HG02840 (cell line): ENCODE measurements around the gene SPINK4.

ENCODE experiments used
- ATAC-seq: cut with Tn5 transposase; IDR thresholded peaks from one replicate; pipeline ENCODE4 v1.9.1; 2021; ENCODE audit warnings: mild to moderate bottlenecking, moderate library complexity, moderate number of reproducible peaks; ENCODE audit not compliant: unreplicated experiment, low FRiP score

The SPINK4 gene, protein sequence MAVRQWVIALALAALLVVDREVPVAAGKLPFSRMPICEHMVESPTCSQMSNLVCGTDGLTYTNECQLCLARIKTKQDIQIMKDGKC

DNA sequence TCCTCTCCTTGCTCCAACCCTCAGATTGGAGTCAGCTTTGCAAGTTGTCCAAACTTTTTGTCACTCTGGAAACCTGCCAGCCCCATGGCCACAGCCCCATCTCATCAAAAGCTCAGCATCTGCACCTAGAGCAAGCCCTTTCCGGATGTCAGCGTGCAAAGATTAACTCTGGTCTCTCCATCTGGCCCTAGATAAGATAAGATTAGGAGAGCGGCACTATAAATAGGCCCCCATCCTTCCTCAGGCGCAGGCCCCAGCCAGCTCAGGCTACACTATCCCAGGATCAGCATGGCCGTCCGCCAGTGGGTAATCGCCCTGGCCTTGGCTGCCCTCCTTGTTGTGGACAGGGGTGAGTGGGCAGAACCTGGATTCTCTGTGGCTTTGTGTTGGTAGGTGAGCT lies at the start of gene SPINK4:
Gene SPINK4, plus strand, starts transcription at position 247 of the 400 bp plus-strand sequence. Its CDS starts 42 bp downstream, at position 289.
- ATAC-seq = no peak

DNA sequence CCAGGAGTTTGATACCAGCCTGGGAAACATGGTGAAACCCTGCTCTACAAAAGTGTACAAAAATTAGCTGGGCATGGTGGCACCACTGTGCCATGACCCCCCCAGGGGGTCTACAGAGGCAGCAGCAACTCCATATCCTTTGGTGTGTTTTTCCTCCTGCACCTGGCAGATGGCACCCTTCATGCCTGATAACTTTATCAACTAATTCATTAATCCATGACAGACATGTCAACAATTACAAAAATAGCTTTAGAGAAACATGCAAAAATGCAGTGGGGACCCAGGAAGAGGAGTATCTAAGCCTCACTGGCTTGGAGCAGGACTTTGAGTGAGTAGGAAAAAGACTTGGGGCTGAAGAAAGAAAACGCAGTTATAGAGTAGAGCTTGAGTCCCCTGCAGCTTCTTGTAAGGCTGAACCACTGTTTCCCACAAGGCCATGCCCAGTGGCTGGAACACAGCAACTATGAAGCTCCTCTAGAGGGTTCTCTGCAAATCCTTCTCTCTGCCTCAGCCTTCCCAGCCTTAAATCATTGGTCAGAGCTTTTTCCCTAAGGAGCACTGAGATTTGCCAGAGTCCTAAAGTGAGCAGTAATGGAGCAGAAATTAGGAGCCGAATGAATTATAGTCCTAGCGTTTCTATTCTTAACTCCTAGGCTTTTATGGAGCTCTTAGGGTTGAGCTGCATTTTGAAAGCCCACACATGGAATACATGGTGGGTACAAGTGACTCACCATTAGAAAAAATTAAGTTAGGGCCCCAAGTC lies 47.3 kb upstream of the SPINK4 start:
- ATAC-seq = no peak

DNA sequence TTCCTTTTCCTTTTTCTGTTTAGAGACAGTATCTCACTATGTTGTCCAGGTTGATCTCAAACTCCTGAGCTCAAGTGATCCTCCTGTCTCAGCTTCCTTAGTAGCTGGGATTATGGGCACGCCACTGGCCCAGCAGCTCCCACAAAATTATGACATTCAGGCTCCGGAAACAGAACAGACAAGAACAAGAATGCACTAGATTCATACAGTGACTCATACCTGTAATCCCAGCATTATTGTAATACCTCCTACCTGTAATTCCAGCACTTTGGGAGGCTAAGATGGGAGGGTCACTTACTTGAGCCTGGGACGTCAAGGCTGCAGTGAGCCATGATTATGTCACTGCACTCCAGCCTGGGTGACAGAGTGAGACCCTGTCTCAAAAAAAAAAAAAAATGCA lies 46.1 kb upstream of the SPINK4 start:
- no peak for ATAC-seq

DNA sequence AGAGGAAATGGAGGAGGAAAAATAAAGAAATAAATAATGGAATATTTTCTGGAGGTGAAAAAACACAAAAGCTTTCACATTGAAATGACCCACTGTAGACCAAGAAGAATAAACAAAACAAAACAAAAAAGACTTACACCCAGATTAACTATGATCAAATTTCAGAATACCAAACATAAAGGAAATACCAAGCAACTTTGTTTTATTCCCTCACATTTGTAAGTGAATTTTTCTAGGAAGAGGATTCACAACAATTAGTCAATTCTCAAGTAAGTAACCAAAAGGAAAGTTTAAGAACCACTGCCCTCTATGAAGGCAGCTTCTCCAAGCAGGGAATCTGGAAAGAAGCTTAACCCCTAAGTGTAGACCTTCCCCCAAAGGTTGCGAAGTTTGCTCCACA lies 43.2 kb upstream of the SPINK4 start:
- ATAC-seq = no peak

DNA sequence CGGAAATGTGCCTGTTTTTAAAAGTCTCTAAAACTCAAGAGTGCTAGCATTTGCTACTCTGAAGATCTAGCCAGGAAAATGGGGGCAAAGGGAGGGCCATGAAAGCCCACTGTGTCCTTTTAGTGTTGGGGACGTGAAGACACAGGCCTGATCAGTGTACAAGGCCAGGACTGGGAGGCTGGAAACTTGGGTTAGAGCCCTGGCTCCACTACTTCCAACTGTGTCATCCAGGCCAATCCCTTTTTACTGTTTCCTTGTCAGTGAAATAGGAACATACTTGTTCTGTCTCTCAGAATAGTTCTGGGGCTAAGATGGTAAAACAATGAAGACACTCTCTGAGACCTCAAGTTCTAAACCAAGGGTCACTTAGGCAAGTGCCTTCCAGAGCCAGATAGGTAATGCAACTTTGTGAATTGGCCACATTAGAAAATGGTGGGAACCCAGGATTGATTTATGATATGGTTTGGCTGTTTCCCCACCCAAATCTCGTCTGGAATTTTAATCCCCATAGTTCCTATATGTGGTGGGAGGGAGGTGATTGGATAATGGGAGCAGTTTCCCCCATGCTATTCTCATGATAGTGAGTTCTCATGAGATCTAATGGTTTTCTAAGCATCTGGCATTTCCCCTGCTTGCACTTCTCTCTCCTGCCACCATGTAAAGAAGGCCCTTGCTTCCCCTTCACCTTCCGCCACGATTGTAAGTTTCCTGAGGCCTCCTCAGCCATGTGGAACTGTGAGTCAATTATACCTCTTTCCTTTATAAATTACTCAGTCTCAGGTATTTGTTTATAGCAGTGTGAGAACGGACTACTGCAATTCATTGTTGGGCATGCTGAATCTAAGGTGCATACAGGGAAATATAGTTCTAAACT lies 42.5 kb upstream of the SPINK4 start:
- ATAC-seq = no peak

DNA sequence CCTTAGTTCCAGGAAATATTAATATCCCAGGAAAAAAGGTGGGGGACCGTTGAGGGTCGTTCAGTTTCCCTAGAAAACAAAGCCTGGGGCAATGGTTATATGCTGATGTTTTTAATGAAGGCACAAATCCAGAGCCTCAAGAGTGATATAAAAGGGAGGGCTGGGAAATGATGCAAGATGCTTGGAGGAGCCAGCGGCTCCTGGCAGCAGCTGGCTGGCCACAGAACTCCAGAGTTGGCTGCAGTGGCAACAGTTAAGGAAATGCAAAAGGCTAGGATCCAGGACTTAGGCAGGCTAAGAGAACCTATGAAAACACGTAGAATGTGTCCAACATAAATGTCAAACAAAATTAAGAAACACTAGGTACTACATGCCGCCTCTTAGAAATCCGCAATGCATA lies 41.8 kb upstream of the SPINK4 start:
- no peak for ATAC-seq

DNA sequence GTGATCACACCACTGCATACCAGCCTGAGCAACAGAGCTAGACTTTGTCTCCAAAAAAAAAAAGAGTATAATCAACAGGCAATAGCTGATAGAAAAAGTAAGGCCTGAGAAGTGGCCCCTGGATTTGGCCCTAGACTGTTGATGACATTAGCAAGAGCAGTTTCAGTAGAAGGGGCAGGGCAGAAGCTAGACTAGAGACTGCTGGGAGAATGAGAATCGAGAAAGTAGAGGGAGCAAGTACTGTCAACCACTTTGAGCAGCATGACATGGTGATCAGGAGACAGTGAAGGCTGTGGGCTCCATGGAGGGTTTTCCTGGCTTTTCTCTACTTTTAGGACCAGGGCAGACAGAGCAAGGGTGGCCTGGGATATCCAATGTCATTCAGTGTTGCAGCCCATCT lies 37.9 kb upstream of the SPINK4 start:
- peak; percentile 19 for ATAC-seq

DNA sequence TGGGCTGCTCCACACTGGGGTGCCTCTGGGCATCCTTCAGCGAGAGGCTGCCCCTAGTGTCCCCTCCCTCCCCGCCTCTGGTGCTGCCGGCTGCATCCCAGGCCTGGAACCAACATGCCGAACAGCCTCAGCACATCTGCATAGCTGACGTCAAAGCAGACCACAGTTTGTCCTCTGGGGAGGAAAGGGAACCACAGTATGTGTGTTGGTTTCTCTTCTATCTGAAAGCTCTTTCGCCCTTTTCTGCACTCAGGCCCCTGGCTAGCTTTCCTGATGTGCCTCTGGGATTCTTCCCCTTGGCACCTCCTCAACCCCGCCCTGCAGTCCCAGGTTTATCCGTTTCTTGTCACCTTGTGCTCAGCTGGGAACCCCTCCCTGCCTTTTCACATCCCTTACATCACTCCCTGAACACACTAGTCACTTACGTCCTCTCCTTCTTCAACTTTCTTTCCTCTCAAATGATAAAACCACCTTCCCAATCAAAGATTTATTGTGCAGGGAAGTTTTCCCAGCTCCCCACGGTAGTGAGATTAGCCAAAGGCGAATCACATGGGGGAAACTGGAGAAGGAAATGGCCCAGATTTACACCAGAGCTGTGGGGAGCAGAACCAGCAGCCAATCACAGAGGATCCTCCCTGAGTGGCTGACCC lies 37.3 kb upstream of the SPINK4 start:
- ATAC-seq = peak; percentile 99

DNA sequence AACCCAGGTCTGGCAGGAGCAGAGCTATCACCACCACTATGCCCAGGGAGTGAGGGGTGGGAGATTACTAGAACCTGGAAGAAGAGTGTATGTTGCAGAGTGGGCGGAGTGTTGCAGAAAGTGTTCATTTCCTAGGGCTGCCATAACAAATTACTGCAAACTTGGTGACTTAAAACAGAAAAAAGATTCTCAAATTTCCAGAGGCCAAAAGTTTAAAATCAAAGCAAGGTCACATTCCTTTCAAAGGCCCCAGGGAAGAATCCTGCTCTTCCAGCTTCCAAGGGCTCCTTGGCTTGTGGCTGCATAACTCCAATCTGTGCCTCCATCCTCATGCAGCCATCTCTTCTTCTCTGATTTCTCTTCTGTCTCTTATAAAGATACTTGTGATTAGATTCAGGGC lies 30.6 kb upstream of the SPINK4 start:
- ATAC-seq = no peak

DNA sequence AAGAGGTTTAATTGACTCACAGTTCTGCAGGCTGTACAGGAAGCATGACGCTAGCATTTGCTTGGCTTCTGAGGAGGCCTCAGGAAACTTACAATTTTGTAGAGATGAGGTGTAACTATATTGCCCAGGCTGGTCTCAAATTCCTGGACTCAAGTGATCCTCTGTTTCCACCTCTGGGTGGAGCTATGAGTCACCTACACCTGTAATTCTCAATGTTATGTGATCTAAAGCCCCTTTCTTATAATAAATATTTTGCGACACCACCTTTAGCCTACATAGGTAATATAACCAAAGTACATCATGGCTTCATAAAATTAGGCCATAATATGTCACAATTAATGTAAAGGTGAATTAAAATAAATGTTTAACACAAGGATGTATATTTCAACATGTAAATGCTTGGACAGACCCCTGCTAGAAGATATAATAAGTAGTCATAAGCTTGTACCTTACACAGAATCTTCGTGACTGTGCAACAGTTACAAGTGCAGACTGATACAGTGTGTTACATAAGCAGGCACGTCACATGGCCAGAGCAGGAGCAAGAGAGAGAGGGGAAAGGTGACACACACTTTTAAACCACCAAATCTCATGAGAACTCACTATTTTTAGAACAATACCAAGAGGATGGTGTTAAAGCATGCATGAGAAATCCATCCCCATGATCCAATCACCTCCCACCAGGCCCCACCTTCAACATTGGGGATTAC lies 29.8 kb upstream of the SPINK4 start:
- no peak for ATAC-seq

DNA sequence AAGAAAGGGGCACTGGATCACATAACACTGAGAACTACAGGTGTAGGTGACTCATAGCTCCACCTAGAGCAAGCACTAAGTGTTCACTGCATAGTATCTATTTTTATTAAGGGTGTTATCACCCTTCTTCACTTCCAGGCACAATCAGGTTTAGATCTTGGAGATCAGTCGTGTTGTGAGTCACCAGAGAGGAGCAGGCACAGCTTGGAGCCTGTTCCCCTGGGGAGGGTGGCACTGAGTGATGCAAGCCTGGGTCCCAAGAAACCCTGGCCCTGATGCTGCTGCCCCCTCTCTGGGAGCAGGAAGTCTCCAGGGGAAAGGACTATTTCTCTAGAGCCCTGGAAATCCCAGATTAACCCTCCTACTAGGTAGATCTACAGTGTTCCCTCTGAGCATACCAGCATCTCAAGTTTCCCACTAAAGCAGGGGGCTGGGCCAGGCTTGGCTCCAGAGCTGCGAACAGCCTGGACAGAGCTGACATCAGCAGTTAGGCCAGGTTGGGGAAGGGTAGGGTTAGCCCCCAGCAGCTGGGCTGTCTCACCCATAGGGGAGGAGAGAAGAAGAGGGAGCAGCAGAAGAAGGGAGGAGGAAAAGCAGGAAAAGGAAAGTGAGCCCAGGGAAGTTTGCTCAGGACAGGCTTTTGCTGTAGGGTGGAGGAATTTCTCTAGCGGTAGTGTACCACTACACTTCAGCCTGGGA lies 28.1 kb upstream of the SPINK4 start:
- ATAC-seq = no peak

DNA sequence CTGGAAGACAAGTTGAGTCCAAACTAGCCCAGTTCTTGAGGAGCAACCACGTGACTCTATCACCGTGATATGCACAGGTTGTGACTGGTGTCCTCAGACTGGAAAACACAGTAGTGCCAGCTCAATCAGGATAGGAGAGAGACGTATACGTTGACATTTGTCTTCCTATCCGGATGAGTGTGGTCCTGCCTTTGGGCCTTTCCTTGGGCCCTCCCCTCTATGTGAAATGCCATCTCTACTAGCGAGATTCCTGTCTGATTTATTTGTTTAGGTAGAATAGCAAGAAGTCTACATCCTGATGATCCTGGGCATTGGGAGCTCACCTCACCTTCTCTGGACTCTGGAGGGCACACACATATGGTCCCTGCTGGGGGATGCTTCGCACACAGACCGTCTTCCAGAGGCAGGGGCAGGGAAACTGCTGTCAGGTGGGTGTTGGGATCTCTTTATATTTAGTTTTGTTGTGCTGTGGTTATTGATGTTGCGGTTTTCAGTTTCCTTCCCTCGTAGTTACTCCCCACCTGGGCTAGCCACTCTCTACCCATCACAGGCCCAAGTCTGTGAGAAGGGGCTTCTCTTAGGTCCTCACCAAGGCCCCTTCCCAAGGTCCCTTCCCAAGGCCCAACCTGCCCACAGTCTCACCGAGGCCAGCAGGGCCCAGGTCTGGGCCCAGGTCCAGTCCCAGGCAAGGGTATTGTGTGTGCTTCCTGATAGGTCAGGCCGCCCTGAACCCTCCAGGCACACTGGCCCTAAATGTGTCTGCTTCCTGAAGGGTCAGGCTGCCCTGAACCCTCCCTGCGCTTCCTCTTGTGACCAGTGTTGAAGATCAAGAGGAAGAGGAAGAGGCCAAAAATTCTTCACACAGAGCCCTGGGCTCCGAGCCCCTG lies 19.0 kb upstream of the SPINK4 start:
- no peak for ATAC-seq

DNA sequence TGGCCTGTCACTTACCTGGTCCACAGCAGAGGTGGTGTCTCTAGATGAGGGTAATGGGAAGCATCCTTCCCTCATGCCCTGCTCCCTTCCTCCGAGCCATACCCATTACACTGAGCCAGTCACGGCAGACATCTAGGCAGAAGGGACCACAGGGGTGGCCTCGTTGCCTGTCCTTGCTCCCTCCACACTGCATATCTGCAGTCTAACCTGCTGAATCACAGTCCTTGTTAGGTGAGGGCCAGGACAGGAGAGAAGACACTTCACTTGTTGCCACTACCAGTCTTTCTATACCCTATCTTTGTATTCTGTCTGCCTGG lies 18.4 kb upstream of the SPINK4 start:
- no peak for ATAC-seq

DNA sequence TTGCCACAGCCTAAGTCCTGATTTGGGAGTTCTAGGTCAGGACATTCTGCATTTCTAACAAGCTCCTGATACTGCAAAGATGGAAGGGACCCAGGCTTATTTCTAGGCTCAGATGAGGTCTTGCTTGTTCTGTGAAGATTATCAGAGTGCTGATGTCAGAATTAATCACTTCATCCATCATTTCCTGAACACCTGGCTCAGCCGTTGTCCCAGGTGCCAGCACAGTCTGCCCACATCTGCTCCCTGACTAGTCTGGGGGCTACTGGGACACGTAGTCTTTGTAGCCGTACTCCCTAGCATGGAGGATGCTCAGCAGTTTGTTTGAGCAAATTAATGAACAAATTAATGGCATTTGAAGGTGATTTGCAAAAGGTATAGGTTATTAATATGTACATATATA lies 17.9 kb upstream of the SPINK4 start:
- no peak for ATAC-seq

DNA sequence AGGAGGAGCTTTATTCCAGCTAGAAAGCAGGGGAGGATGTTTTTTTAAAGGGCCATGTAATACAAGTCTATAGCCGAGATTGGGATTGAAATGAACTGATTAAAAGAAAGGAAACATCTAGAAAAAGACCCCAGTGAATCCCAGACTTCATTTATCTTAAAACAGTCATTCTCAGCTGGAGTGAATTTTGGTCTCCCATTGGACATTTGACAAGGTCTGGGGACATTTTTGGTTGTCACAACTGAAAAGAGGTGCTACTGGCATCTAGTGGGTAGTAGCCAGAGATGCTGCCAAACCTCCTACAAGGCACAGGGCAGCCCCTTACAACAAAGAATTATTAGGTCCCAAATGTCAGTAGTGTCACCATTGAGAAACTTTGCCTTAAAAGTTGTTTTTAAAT lies 16.3 kb upstream of the SPINK4 start:
- no peak for ATAC-seq

DNA sequence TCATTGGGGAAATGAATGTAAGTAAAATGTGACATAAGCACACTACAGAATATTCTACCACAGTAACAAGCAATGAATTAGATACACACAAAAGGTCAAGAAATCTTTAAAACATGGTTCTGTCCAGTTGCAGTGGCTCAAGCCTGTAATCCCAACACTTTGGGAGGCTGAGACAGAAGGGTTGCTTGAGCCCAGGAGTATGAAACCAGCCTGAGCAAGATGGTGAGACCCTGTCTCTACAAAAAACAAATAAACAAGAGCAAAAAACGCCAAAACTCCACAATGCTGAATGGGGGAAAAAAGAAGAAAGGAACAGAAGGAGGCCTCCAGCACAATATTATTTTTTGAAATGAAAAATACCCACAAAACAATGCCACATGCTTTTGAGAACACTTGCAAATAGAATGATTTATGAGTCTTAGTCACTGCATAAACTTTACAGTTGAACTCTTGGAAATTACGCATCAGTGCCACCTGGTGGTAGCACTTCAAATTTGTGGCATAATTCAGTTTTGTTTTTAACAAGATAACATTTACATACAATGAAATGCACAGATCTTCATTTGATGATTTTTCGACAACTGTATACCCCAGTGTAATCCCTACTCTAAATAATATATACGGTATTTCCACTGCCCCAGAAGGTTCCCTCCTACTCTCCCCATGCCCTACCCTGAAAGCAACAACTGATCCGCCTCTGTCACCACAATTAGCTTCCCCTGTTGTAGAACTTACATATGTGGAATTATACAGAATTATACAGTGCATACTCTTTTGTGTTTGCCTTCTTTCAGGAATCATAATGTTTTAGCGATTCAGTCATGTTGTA lies 14.4 kb upstream of the SPINK4 start:
- no peak for ATAC-seq

DNA sequence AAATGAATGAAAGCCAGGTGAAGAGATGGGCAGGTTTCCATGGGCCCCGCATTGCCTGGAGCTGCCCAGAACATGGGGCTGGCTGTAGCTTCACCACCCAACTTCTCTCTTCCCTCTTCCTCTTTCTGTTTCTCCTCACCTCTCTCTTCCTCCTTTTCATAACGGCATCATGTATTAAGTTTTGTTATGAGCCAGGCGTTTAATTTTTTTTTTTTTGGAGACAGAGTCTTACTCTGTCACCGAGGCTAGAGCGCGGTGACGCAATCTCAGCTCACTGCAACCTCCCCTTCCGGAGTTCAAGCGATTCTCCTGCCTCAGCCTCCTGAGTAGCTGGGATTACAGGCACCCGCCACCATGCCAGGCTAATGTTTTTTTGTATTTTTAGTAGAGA lies 13.0 kb upstream of the SPINK4 start:
- no peak for ATAC-seq

DNA sequence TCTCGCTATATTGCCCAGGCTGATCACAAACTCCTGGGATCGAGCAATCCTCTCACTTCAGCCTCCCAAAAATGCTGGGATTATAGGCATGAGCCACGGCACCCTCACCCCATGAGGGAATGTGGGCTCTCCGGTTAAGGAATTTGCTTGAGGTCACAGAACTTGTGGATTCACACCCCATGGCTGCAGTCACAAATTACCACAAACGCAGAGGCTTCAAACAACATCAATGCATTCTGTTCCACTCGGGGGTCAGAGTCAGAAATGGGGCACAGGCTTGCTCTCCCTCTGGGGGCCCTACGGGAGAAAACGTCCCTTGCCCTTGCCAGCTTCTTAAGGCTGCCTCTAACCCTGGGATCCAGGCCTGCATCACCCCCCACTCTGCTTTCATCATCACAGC lies 12.2 kb upstream of the SPINK4 start:
- ATAC-seq = no peak
